Upper lobe of left lung (tissue), 6 donors: ENCODE results near the gene VWA8. TPM values are rescaled to one million over a fixed set of nuclear protein-coding genes. Genes with fewer than 3 reads are reported as not detected.
"Not testable (repeated sequence)": the region's sequence is repeated elsewhere in the genome, so short reads cannot be mapped to it uniquely, and the experiment has no call there.

ENCODE experiments used
- ATAC-seq, 2 donors: fragments of 200-7000 bp; cut with Tn5 transposase; one replicate each; pipeline ENCODE4 v1.9.1; 2022; ENCODE audit warnings: mild to moderate bottlenecking in 2 of 2, moderate library complexity in 2 of 2; ENCODE audit not compliant: low FRiP score in 2 of 2
- DNase-seq, 2 donors: peaks; one replicate each; pipeline ENCODE4 v3.0.0-alpha.2; 2019 to 2020
- H3K27ac ChIP-seq, 4 donors: fragments of 200-600 bp; sonication (generic); one replicate each; pipeline ENCODE4 v1.5.1; 2016 to 2019
- H3K27me3 ChIP-seq, 4 donors: fragments of 200-600 bp; sonication (generic); one replicate each; pipeline ENCODE4 v1.5.1; 2017 to 2019
- H3K36me3 ChIP-seq, 4 donors: fragments of 200-600 bp; sonication (generic); one replicate each; pipeline ENCODE4 v1.5.1; 2016 to 2019
- H3K4me1 ChIP-seq, 4 donors: fragments of 200-600 bp; sonication (generic); one replicate each; pipeline ENCODE4 v1.5.1; 2018 to 2019
- H3K4me3 ChIP-seq, 4 donors: fragments of 200-600 bp; sonication (generic); one replicate each; pipeline ENCODE4 v1.5.1; 2017 to 2019; ENCODE audit warnings: mild to moderate bottlenecking in 2 of 4, moderate library complexity in 1 of 4
- H3K9me3 ChIP-seq, 4 donors: fragments of 200-600 bp; sonication (generic); one replicate each; pipeline ENCODE4 v1.5.1; 2018 to 2019
- CTCF ChIP-seq, 6 experiments: fragments of 450-650 bp in 4 of 6; fragments of 200-600 bp in 2 of 6; sonication (generic) in 2 of 6; IDR thresholded peaks; one replicate each; pipeline ENCODE4 v1.5.1; 2016 to 2019; ENCODE audit warnings: antibody characterized with exemption in 6 of 6
- EP300 ChIP-seq, 4 donors: sonication (generic); formaldehyde crosslinking; IDR thresholded peaks; one replicate each; pipeline ENCODE4 v1.5.1; 2017; ENCODE audit warnings: antibody characterized with exemption in 4 of 4, control low read depth in 2 of 4
- POLR2A ChIP-seq, 4 donors: fragments of 450-650 bp; IDR thresholded peaks; one replicate each; pipeline ENCODE4 v1.5.1; 2016 to 2017; ENCODE audit warnings: antibody characterized with exemption in 4 of 4, mild to moderate bottlenecking in 2 of 4
- POLR2AphosphoS5 ChIP-seq, 2 donors: sonication (generic); formaldehyde crosslinking; IDR thresholded peaks; one replicate each; pipeline ENCODE4 v1.5.1; 2017; ENCODE audit warnings: antibody characterized with exemption in 2 of 2
- WGBS, 2 donors: methylation state at CpG; one replicate each; pipeline ENCODE4 v1.1.5; 2017 to 2018; 5-methylcytosine and 5-hydroxymethylcytosine counted together
- total RNA-seq, 6 donors: library from RNA; depleted of rRNA in 4 of 6; stranded (reverse); fragments of >200 nt in 4 of 6; gene quantifications; one replicate each; pipeline versions ENCODE4 v1.1.0 to v1.2.1, GENCODE V29; 2016 to 2021
- donor health status: DM: no; HTN: no; CAD: no; lungs with moderate emphysema.
- donor health status: DM: no; HTN: yes; CAD: no; lungs with severe emphysema.

Gene VWA8
- total RNA-seq, 6 donors from 2014 or later = 15.0 to 39.8 (median 16.9) TPM

DNA sequence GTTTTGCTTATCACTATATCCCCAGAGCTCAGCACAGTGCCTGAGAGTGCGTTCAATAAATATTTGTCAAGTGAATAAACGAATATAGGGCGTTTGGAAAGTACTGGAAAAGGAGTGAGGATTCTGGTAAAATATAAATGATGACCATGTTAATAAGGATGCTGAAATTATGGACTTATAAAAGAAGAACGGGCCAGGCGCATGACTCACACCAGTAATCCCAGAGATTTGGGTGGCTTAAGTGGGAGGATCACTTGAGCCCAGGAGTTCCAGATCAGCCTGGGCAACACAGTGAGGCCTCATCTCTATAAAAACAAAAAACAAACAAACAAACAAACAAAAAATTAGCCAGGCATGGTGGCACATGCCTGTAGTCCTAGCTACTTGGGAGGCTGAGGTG lies 198.1 kb downstream of the VWA8 start:
- H3K27ac ChIP-seq = no peak overlapping the region
- ATAC-seq (no peak), DNase-seq (no peak)
- no peaks in the 10 kb centered on the region for H3K9me3 ChIP-seq
- peaks cover 0 to 10% (median 0%) of the 10 kb centered on the region in 4 donors for H3K36me3 ChIP-seq
- TF ChIP-seq POLR2AphosphoS5 (IDR thresholded peaks at IDR 0.05) (no peak), POLR2A (IDR thresholded peaks at IDR 0.05) (no peak), CTCF (IDR thresholded peaks at IDR 0.05) (no peak), EP300 (IDR thresholded peaks at IDR 0.05) (no peak)
- peaks cover 0 to 9% (median 4%) of the 10 kb centered on the region in 4 donors for H3K4me1 ChIP-seq
- no peak overlapping the region for H3K4me3 ChIP-seq
- no peaks in the 10 kb centered on the region for H3K27me3 ChIP-seq
- WGBS, 2 donors = 94 to 96% methylated on average over 5 of the region's 5 CpGs

GRCh38 chr13:41756198-41756880 lies 204.6 kb downstream of the VWA8 start:
- DNase-seq (no peak), ATAC-seq (no peak)
- no peaks in the 10 kb centered on the region for H3K9me3 ChIP-seq
- no peak overlapping the region for H3K4me3 ChIP-seq
- peaks cover 0 to 3% (median 0%) of the 10 kb centered on the region in 4 donors for H3K4me1 ChIP-seq
- no peak overlapping the region for H3K27ac ChIP-seq
- H3K27me3 ChIP-seq = no peaks in the 10 kb centered on the region
- peaks cover 0 to 10% (median 0%) of the 10 kb centered on the region in 4 donors for H3K36me3 ChIP-seq
- no peak for TF ChIP-seq CTCF (IDR thresholded peaks at IDR 0.05)
- WGBS, 2 donors = 89 to 92% methylated on average over 1 of the region's 1 CpG

GRCh38 chr13:41751734-41752445 lies 209.0 kb downstream of the VWA8 start:
- H3K27me3 ChIP-seq = no peaks in the 10 kb centered on the region
- H3K4me3 ChIP-seq = no peak overlapping the region
- ATAC-seq (no peak), DNase-seq (no peak)
- 77 to 90% methylated on average over 3 of the region's 3 CpGs for WGBS, 2 donors
- no peak for TF ChIP-seq POLR2A (IDR thresholded peaks at IDR 0.05)
- TF ChIP-seq EP300 (IDR thresholded peaks at IDR 0.05) = no peak
- no peak for TF ChIP-seq POLR2AphosphoS5 (IDR thresholded peaks at IDR 0.05)
- TF ChIP-seq CTCF (IDR thresholded peaks at IDR 0.05) = no peak
- no peak overlapping the region for H3K27ac ChIP-seq
- H3K4me1 ChIP-seq = peaks cover 0 to 7% (median 2%) of the 10 kb centered on the region in 4 donors
- H3K9me3 ChIP-seq = no peaks in the 10 kb centered on the region
- no peaks in the 10 kb centered on the region for H3K36me3 ChIP-seq

DNA sequence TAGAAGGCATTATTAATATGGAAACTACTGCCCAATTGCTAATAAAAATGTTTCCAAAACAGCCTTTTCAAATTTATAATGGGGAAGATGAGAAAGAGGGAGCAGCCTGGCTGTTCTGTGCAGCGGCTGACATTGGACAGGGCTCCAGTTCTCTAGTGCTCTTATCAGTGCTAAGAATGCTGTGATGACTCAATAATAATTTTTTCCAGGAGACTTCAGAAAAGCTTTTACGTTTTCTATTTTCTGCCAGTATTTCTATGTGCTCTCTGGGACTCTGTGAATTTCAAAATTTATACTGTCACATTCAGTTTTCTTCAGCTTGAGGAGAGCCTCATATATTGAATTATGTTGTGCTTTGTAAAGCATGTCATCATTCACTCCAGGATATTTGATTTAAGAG lies 209.6 kb downstream of the VWA8 start:
- no peaks in the 10 kb centered on the region for H3K27me3 ChIP-seq
- peak in 1 of 2 donors; percentile 84 for ATAC-seq
- 52 to 60% methylated on average over 2 of the region's 2 CpGs for WGBS, 2 donors
- no peaks in the 10 kb centered on the region for H3K36me3 ChIP-seq
- no peak for TF ChIP-seq CTCF (IDR thresholded peaks at IDR 0.05)
- H3K9me3 ChIP-seq = no peaks in the 10 kb centered on the region
- DNase-seq = no peak
- peaks cover 0 to 7% (median 2%) of the 10 kb centered on the region in 4 donors for H3K4me1 ChIP-seq
- no peak overlapping the region for H3K27ac ChIP-seq
- no peak overlapping the region for H3K4me3 ChIP-seq

DNA sequence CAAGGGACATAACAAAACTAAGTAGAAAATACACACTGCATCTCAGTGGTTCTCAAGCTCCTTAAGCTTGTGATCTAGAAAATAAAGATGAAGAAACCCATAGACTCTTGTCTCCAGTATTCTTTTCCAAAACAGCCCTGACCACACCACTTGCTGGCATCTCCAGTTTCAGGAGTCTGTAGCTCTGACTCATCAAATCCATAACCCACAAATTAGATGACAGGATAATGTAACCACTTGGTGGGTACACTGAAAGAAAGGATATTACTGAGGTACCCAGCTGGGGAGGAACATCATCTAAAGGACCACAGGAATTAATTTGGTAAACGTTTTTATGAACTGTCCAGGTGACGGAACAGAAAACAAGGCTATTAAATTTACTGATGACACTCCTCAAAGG lies 214.7 kb downstream of the VWA8 start:
- no peaks in the 10 kb centered on the region for H3K27me3 ChIP-seq
- no peak overlapping the region for H3K27ac ChIP-seq
- no peaks in the 10 kb centered on the region for H3K36me3 ChIP-seq
- DNase-seq (no peak), ATAC-seq (no peak)
- no peaks in the 10 kb centered on the region for H3K9me3 ChIP-seq
- 90 to 93% methylated on average over 2 of the region's 2 CpGs for WGBS, 2 donors
- H3K4me3 ChIP-seq = no peak overlapping the region
- TF ChIP-seq POLR2A (IDR thresholded peaks at IDR 0.05) = no peak
- no peak for TF ChIP-seq POLR2AphosphoS5 (IDR thresholded peaks at IDR 0.05)
- peaks cover 0 to 4% (median 2%) of the 10 kb centered on the region in 4 donors for H3K4me1 ChIP-seq

GRCh38 chr13:41745496-41745895 lies 215.4 kb downstream of the VWA8 start:
- not testable (repeated sequence) for H3K27ac ChIP-seq, H3K4me1 ChIP-seq, H3K36me3 ChIP-seq, H3K9me3 ChIP-seq, H3K27me3 ChIP-seq, DNase-seq, H3K4me3 ChIP-seq, ATAC-seq
- WGBS, 2 donors = 95 to 97% methylated on average over 3 of the region's 3 CpGs
